Ovary (tissue), 9 donors: Measurements from ENCODE around the gene TSPAN16. TPM values are rescaled to one million over a fixed set of nuclear protein-coding genes. Genes with fewer than 3 reads are reported as not detected.
A peak's percentile ranks its signal among the peaks of the same experiment; 100 is the strongest.

Source experiments
- DNase-seq, 5 donors: peaks; one replicate each; pipeline ENCODE4 v3.0.0-alpha.2; 2019 to 2020
- H3K27ac ChIP-seq, 2 donors: fragments of 200-600 bp; one replicate each; pipeline versions ENCODE4 v1.5.1 to v1.8.0; 2019 to 2022
- H3K27me3 ChIP-seq: fragments of 200-600 bp; one replicate; pipeline ENCODE4 v1.8.0; 2022
- H3K36me3 ChIP-seq: fragments of 200-600 bp; sonication (generic); one replicate; pipeline ENCODE4 v1.5.1; 2019
- H3K4me1 ChIP-seq: one replicate; pipeline ENCODE4 v1.8.1; 2013; ENCODE audit warnings: mild to moderate bottlenecking, moderate library complexity; ENCODE audit not compliant: insufficient read depth
- H3K4me3 ChIP-seq: fragments of 200-600 bp; sonication (generic); one replicate; pipeline ENCODE4 v1.5.1; 2017
- H3K9me3 ChIP-seq, 2 donors: fragments of 200-600 bp in 1 of 2; sonication (generic) in 1 of 2; one replicate each; pipeline versions ENCODE4 v1.5.1 to v1.8.1; 2013 to 2019; ENCODE audit warnings: mild to moderate bottlenecking in 1 of 2, moderate library complexity in 1 of 2
- CTCF ChIP-seq, 3 donors: fragments of 450-650 bp in 2 of 3; fragments of 200-600 bp in 1 of 3; IDR thresholded peaks; one replicate each; pipeline versions ENCODE4 v1.5.1 to v1.8.0; 2016 to 2022; ENCODE audit warnings: antibody characterized with exemption in 3 of 3, mild to moderate bottlenecking in 1 of 3
- EP300 ChIP-seq: sonication (generic); formaldehyde crosslinking; IDR thresholded peaks from one replicate; pipeline ENCODE4 v1.6.1; 2017; ENCODE audit warnings: antibody characterized with exemption
- POLR2A ChIP-seq: fragments of 450-650 bp; IDR thresholded peaks from one replicate; pipeline ENCODE4 v1.6.1; 2017; ENCODE audit warnings: antibody characterized with exemption, mild to moderate bottlenecking, moderate library complexity
- WGBS, 3 donors: extraction: QIAGEN DNeasy Blood & Tissue Kit in 1 of 3; methylation state at CpG; one replicate each; pipeline versions ENCODE4 v1.1.5 to v1.1.7; 2013 to 2017; 5-methylcytosine and 5-hydroxymethylcytosine counted together
- intact Hi-C, 4 donors: fragments of 100-400 bp; cut with DNase I; formaldehyde crosslinking; loops; one replicate each; pipeline versions ENCODE4 v1.11.0 to v1.15.1; 2022 to 2023
- polyA plus RNA-seq, 2 donors: library from polyadenylated mRNA; stranded (reverse); fragments of 200-250 nt in 1 of 2; fragments of 350-450 nt in 1 of 2; fragmentation: Illumina TruSeq in 1 of 2; extraction: RNeasy Lipid Tissue Mini Kit (QIAGEN cat#74804) in 1 of 2; gene quantifications; one replicate each; pipeline ENCODE4 v1.2.3, GENCODE V29; 2013 to 2014
- total RNA-seq, 7 donors: library from RNA; depleted of rRNA in 2 of 7; stranded (reverse); fragments of >200 nt in 2 of 7; fragmentation: NEBNext Ultra II Directional in 3 of 7; extraction: Animal tissue kit (Norgen Biotek cat#: 25700) in 3 of 7; gene quantifications; one replicate each; pipeline versions ENCODE4 v1.1.0 to v1.2.4, GENCODE V29; 2016 to 2023
- donor health status: DM: no; HTN: no; CAD: no; lungs with moderate emphysema.
- donor health status: DM: no; HTN: no; CAD: no.
- donor health status: Bipolar disorder and iron deficiency.
- donor health status: DM: yes; HTN: yes; CAD: no.
- donor health status: DM: no; HTN: no; CAD: no.
- donor health status: DM: yes; HTN: yes; CAD: no.

TSPAN16 gene
- total and polyA plus RNA-seq, 9 donors: not detected

- peak overlapping the region in 1 of 2 donors; percentile 40 for H3K27ac ChIP-seq
- no peaks in the 10 kb centered on the region for H3K27me3 ChIP-seq
- DNase-seq: no peak
- H3K9me3 ChIP-seq: no peaks in the 10 kb centered on the region
- no peak overlapping the region for H3K4me3 ChIP-seq
- intact Hi-C loops: no loop called here
- no peak for TF ChIP-seq CTCF (IDR thresholded peaks at IDR 0.05)
- TF ChIP-seq EP300: no peak
- no peak for TF ChIP-seq POLR2A
- 51 to 68% (median 64%) methylated on average over 7 of the region's 7 CpGs for whole genome bisulfite sequencing, 3 donors
- peaks cover 10% of the 10 kb centered on the region for H3K4me1 ChIP-seq
- H3K36me3 ChIP-seq: no peaks in the 10 kb centered on the region
These were observed 26.5 kb downstream of the TSPAN16 start for GRCh38 chr19:11322269-11323024.

GRCh38 chr19:11323601-11324078 is 27.7 kb downstream of the TSPAN16 start:
- intact Hi-C loops: no loop called here
- Histone ChIP-seq H3K9me3 (no peaks in the 10 kb centered on the region), H3K27ac (peak overlapping the region in 1 of 2 donors; percentile 64), H3K4me3 (no peak overlapping the region), H3K4me1 (peaks cover 10% of the 10 kb centered on the region), H3K27me3 (no peaks in the 10 kb centered on the region), H3K36me3 (no peaks in the 10 kb centered on the region)
- TF ChIP-seq CTCF (IDR thresholded peaks at IDR 0.05) (no peak), EP300 (no peak), POLR2A (no peak)
- no peak for DNase-seq
- WGBS, 3 donors: 75 to 86% (median 77%) methylated on average over 5 of the region's 5 CpGs

GRCh38 chr19:11324079-11324661 is 28.2 kb downstream of the TSPAN16 start:
- 12 to 20% (median 15%) methylated on average over 10 of the region's 10 CpGs for WGBS, 3 donors
- Histone ChIP-seq H3K27me3 (no peaks in the 10 kb centered on the region), H3K4me1 (peaks cover 10% of the 10 kb centered on the region), H3K27ac (peak overlapping the region in 1 of 2 donors; percentile 64), H3K4me3 (no peak overlapping the region), H3K9me3 (no peaks in the 10 kb centered on the region), H3K36me3 (no peaks in the 10 kb centered on the region)
- intact Hi-C loops: no loop called here
- TF ChIP-seq CTCF (IDR thresholded peaks at IDR 0.05) (no peak), POLR2A (no peak), EP300 (no peak)
- DNase-seq: peak; percentile 64 to 84 (median 77)

GRCh38 chr19:11324748-11325389 is 28.9 kb downstream of the TSPAN16 start:
- TF ChIP-seq CTCF (IDR thresholded peaks at IDR 0.05) (no peak), EP300 (no peak), POLR2A (no peak)
- no peaks in the 10 kb centered on the region for H3K27me3 ChIP-seq

More at GRCh38 chr19:11324748-11325389, 28.9 kb downstream of the TSPAN16 start:
- Histone ChIP-seq H3K4me1 (peaks cover 10% of the 10 kb centered on the region), H3K36me3 (no peaks in the 10 kb centered on the region), H3K27ac (peak overlapping the region in 1 of 2 donors; percentile 64), H3K9me3 (no peaks in the 10 kb centered on the region), H3K4me3 (no peak overlapping the region)
- 77 to 83% (median 81%) methylated on average over 16 to 17 of the region's 17 CpGs for WGBS, 3 donors
- intact Hi-C loops: no loop called here
- peak in 2 of 5 donors; percentile 28 to 37 for DNase-seq
